Measurements from ENCODE around the gene AUTS2. TPM values are rescaled to one million over a fixed set of nuclear protein-coding genes. Genes with fewer than 3 reads are reported as not detected.

AUTS2 gene
- total RNA-seq, 1 experiment from 2014 or later, result 2.5 TPM

DNA sequence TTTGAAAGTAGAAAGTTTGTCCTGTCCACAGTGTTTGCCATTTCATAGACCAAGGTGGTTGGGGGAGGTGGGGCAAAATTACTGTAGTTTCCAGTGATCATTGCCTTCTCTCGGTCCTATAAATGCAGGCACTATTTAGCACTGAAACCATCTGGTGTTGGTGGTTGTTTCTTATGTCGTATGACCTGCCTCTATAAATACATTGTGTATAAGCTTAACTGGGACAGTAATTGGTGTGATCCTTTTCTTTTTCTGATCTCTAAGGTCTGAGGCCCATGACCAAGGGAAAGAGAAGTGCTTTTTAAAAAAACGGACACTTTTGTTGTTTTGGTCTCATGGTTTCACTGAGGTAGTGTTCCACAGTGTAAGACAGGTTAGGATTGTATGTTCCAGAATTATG lies 63.1 kb downstream of the AUTS2 start:
- ChIA-PET CTCF (no interaction called here), POLR2A (interaction anchor here (0.6 kb wide), 1 partner anchor 247 kb away, joined by 3 read pairs; no protein-coding TSS in a partner anchor)
- H3K4me1 ChIP-seq (ENCODE audit: control insufficient read depth, insufficient read depth, low read length), result no peaks in the 10 kb centered on the region
- H3K4me3 ChIP-seq (ENCODE audit: low read depth in 2 of 2, low read length in 2 of 2), result no peak overlapping the region
- no peaks in the 10 kb centered on the region for H3K36me3 ChIP-seq (ENCODE audit: control insufficient read depth, insufficient read depth, low read length)
- TF ChIP-seq, protein P1, sequence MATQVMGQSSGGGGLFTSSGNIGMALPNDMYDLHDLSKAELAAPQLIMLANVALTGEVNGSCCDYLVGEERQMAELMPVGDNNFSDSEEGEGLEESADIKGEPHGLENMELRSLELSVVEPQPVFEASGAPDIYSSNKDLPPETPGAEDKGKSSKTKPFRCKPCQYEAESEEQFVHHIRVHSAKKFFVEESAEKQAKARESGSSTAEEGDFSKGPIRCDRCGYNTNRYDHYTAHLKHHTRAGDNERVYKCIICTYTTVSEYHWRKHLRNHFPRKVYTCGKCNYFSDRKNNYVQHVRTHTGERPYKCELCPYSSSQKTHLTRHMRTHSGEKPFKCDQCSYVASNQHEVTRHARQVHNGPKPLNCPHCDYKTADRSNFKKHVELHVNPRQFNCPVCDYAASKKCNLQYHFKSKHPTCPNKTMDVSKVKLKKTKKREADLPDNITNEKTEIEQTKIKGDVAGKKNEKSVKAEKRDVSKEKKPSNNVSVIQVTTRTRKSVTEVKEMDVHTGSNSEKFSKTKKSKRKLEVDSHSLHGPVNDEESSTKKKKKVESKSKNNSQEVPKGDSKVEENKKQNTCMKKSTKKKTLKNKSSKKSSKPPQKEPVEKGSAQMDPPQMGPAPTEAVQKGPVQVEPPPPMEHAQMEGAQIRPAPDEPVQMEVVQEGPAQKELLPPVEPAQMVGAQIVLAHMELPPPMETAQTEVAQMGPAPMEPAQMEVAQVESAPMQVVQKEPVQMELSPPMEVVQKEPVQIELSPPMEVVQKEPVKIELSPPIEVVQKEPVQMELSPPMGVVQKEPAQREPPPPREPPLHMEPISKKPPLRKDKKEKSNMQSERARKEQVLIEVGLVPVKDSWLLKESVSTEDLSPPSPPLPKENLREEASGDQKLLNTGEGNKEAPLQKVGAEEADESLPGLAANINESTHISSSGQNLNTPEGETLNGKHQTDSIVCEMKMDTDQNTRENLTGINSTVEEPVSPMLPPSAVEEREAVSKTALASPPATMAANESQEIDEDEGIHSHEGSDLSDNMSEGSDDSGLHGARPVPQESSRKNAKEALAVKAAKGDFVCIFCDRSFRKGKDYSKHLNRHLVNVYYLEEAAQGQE (IDR thresholded peaks at IDR 0.05; ENCODE audit: insufficient read depth in 1 of 2, low read depth in 2 of 2, low read length in 1 of 2), result no peak
- TF ChIP-seq, protein P2, sequence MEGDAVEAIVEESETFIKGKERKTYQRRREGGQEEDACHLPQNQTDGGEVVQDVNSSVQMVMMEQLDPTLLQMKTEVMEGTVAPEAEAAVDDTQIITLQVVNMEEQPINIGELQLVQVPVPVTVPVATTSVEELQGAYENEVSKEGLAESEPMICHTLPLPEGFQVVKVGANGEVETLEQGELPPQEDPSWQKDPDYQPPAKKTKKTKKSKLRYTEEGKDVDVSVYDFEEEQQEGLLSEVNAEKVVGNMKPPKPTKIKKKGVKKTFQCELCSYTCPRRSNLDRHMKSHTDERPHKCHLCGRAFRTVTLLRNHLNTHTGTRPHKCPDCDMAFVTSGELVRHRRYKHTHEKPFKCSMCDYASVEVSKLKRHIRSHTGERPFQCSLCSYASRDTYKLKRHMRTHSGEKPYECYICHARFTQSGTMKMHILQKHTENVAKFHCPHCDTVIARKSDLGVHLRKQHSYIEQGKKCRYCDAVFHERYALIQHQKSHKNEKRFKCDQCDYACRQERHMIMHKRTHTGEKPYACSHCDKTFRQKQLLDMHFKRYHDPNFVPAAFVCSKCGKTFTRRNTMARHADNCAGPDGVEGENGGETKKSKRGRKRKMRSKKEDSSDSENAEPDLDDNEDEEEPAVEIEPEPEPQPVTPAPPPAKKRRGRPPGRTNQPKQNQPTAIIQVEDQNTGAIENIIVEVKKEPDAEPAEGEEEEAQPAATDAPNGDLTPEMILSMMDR (IDR thresholded peaks at IDR 0.05), result no peak
- TF ChIP-seq POLR2AphosphoS5 (IDR thresholded peaks at IDR 0.05; ENCODE audit: low read depth, low read length) (no peak), TCF7L2 (IDR thresholded peaks at IDR 0.05; ENCODE audit: low read depth, low read length) (no peak), SIN3A (IDR thresholded peaks at IDR 0.05; ENCODE audit: borderline replicate concordance, insufficient read depth, low read depth, low read length) (no peak)
- no peak for ATAC-seq
- H3K27ac ChIP-seq (ENCODE audit: low read length), result no peak overlapping the region
- BruUV-seq (replicated peaks), result no TSS peak
- H3K27me3 ChIP-seq (ENCODE audit: control insufficient read depth, insufficient read depth, low read length), result no peaks in the 10 kb centered on the region; the same call in 1 of the 2 replicates
- intact Hi-C loops (cut with micrococcal nuclease; ENCODE audit: unreplicated experiment), result no loop called here
- DNase-seq (ENCODE audit: low read depth, low spot score), result no peak
- in situ Hi-C loops (cut with HindIII; ENCODE audit: low pct_unique_long_range_greater_than_20kb, low sequenced_read_pairs), result no loop called here
- no peaks in the 10 kb centered on the region for H3K9me3 ChIP-seq (ENCODE audit: control insufficient read depth, insufficient read depth, low read depth, low read length)

DNA sequence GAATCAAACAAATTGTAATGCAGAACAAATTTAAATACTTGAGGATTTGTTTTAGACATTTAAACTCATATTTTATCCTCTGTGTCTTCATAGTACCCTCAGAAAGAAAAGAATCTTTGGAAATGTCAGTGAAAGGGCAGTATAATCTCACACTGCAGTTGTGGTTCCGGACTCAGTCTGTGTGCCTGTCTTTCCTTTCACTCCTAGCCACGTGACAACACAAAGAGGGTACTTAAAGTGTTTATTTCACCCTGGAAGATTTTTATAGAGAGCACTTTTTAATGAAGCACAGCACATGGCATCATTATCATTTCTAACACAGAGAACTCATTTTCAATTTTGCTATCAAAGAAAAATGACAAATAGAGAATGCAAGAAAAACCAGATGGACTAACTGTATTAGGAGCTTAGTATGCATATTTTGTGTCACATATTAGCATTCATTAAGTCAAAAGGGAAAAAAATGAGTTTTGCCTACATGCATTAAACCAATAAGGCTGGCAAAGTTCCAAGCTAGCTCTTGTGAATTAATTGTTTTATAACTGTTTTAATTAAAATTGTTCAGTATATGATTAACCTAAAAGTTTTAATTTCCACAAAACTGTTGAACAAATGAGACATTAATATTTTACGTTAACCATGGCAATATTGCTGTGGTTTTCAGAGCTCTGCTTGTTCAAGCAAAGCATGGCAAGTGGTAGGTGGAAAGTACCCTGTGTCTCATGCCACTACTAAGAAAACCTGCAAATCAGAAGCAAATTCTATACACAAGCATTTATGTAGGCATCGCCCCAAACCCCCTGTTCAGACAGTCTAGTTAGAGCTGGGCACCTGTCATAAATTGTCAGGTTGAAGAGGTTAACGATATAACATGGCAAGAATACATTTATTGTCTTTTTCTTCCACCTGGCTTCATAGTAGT lies 65.9 kb downstream of the AUTS2 start:
- in situ Hi-C loops (cut with HindIII; ENCODE audit: low pct_unique_long_range_greater_than_20kb, low sequenced_read_pairs), result no loop called here

More for the DNA sequence above, 65.9 kb downstream of the AUTS2 start:
- H3K36me3 ChIP-seq (ENCODE audit: control insufficient read depth, insufficient read depth, low read length), result no peaks in the 10 kb centered on the region
- H3K27ac ChIP-seq (ENCODE audit: low read length), result no peak overlapping the region
- no peak for TF ChIP-seq SIN3A (IDR thresholded peaks at IDR 0.05; ENCODE audit: borderline replicate concordance, insufficient read depth, low read depth, low read length)
- TF ChIP-seq, protein P2 (IDR thresholded peaks at IDR 0.05), result no peak
- TF ChIP-seq POLR2AphosphoS5 (IDR thresholded peaks at IDR 0.05; ENCODE audit: low read depth, low read length), result no peak
- TF ChIP-seq, protein P1 (IDR thresholded peaks at IDR 0.05; ENCODE audit: insufficient read depth in 1 of 2, low read depth in 2 of 2, low read length in 1 of 2), result no peak
- TF ChIP-seq TCF7L2 (IDR thresholded peaks at IDR 0.05; ENCODE audit: low read depth, low read length), result no peak
- ChIA-PET CTCF (no interaction called here), POLR2A (no interaction called here)
- H3K4me3 ChIP-seq (ENCODE audit: low read depth in 2 of 2, low read length in 2 of 2), result no peak overlapping the region
- no peak for DNase-seq (ENCODE audit: low read depth, low spot score)
- H3K4me1 ChIP-seq (ENCODE audit: control insufficient read depth, insufficient read depth, low read length), result no peaks in the 10 kb centered on the region
- no peak for ATAC-seq
- no peaks in the 10 kb centered on the region for H3K27me3 ChIP-seq (ENCODE audit: control insufficient read depth, insufficient read depth, low read length)
- BruUV-seq (replicated peaks), result no TSS peak
- intact Hi-C loops (cut with micrococcal nuclease; ENCODE audit: unreplicated experiment), result no loop called here
- H3K9me3 ChIP-seq (ENCODE audit: control insufficient read depth, insufficient read depth, low read depth, low read length), result no peaks in the 10 kb centered on the region

All from Panc1 (cell line).